GM12878 (cell line): ENCODE measurements around the gene E2F7. TPM values are rescaled to one million over a fixed set of nuclear protein-coding genes. Genes with fewer than 3 reads are reported as not detected.

ENCODE experiments used
- ATAC-seq: fragments of 200-7000 bp; cut with Tn5 transposase; 3 replicates; pipeline ENCODE4 v1.9.1; 2020; ENCODE audit warnings: mild to moderate bottlenecking, moderate library complexity
- BruUV-seq: library from RNA; stranded (reverse); fragments of 400-500 nt; replicated peaks from 2 replicates; lab custom pipeline; 2021; lab: Mats Ljungman, UMichigan
- CTCF ChIA-PET: fragments of 300-600 bp; sonication (Branson Sonifier 250); formaldehyde crosslinking; extraction: SDS; loops from one replicate; lab custom pipeline; 2021; ENCODE audit warnings: inconsistent platforms; lab: Yijun Ruan, JAX
- POLR2A ChIA-PET: fragments of 350-600 bp; formaldehyde crosslinking; extraction: SDS; loops from one replicate; lab custom pipeline; 2021; ENCODE audit warnings: inconsistent platforms; lab: Charles Lee
- RAD21 ChIA-PET: fragments of 300-600 bp; sonication (Branson Sonifier 250); formaldehyde crosslinking; loops from one replicate; lab custom pipeline; 2023; ENCODE audit warnings: antibody characterized with exemption; ENCODE audit not compliant: unreplicated experiment; lab: Charles Lee
- SMC1A ChIA-PET: fragments of 300-600 bp; sonication (Branson Sonifier 250); formaldehyde crosslinking; loops from one replicate; lab custom pipeline; 2023; ENCODE audit not compliant: unreplicated experiment, uncharacterized antibody; lab: Charles Lee
- DNase-seq: peaks from one replicate; pipeline ENCODE4 v3.0.0-alpha.2; 2011; ENCODE audit warnings: low read depth, low spot score
- FAIRE-seq: peaks from 3 replicates; lab custom pipeline; 2011; peaks lifted over from hg19 to GRCh38; lab: Jason Lieb, UNC
- H2AFZ ChIP-seq: 2 replicates; pipeline ENCODE4 v1.6.0; 2011; ENCODE audit warnings: low read depth, low read length, control low read depth; ENCODE audit not compliant: control insufficient read depth
- H3K27ac ChIP-seq: 2 replicates; pipeline ENCODE4 v1.5.1; 2011; ENCODE audit warnings: control low read depth; ENCODE audit not compliant: control insufficient read depth, insufficient read depth
- H3K27me3 ChIP-seq, 2 experiments: replicated peaks in 1 of 2; 2 replicates each; pipeline versions ENCODE4 v1.6.0 to v1.6.1; 2011; ENCODE audit warnings: low read length in 1 of 2; ENCODE audit not compliant: control insufficient read depth in 2 of 2, insufficient read depth in 2 of 2
- H3K36me3 ChIP-seq, 2 experiments: 2 replicates each; pipeline ENCODE4 v1.5.1; 2011; ENCODE audit warnings: low read length in 1 of 2; ENCODE audit not compliant: control insufficient read depth in 2 of 2, insufficient read depth in 2 of 2
- H3K4me1 ChIP-seq: 2 replicates; pipeline ENCODE4 v1.6.1; 2011; ENCODE audit warnings: mild to moderate bottlenecking, low read length, moderate library complexity, mixed read lengths; ENCODE audit not compliant: control insufficient read depth, insufficient read depth
- H3K4me2 ChIP-seq: 2 replicates; pipeline ENCODE4 v1.6.0; 2011; ENCODE audit warnings: control low read depth; ENCODE audit not compliant: control insufficient read depth, insufficient read depth
- H3K4me3 ChIP-seq: fragments of 200-600 bp; sonication (generic); 2 replicates; pipeline ENCODE4 v1.5.1; 2016
- H3K79me2 ChIP-seq: 2 replicates; pipeline ENCODE4 v1.6.0; 2011; ENCODE audit warnings: low read length; ENCODE audit not compliant: control insufficient read depth, insufficient read depth
- H3K9ac ChIP-seq: 2 replicates; pipeline ENCODE4 v1.8.0; 2011; ENCODE audit warnings: low read length, control low read depth, mixed read lengths; ENCODE audit not compliant: control insufficient read depth, insufficient read depth
- H3K9me3 ChIP-seq: replicated peaks from 3 replicates; pipeline ENCODE4 v1.5.1; 2011; ENCODE audit warnings: mild to moderate bottlenecking, low read length; ENCODE audit not compliant: control insufficient read depth, insufficient read depth
- H4K20me1 ChIP-seq: 2 replicates; pipeline ENCODE4 v1.6.0; 2011; ENCODE audit not compliant: control insufficient read depth, insufficient read depth
- BCL11A ChIP-seq: IDR thresholded peaks from 2 replicates; pipeline ENCODE4 v1.6.1; 2011; ENCODE audit warnings: low read depth, low read length
- BMI1 ChIP-seq: fragments of 450-650 bp; IDR thresholded peaks from 2 replicates; pipeline ENCODE4 v1.6.1; 2016; ENCODE audit warnings: mild to moderate bottlenecking, moderate library complexity, borderline replicate concordance
- E4F1 ChIP-seq: fragments of 450-650 bp; IDR thresholded peaks from 2 replicates; pipeline ENCODE4 v1.6.1; 2018; ENCODE audit warnings: borderline replicate concordance, mild to moderate bottlenecking; ENCODE audit not compliant: partially characterized antibody
- EGR1 ChIP-seq, 2 experiments: IDR thresholded peaks; 1 replicate in 1 of 2; 2 replicates in 1 of 2; pipeline ENCODE4 v1.6.1; 2011 to 2012; ENCODE audit warnings: low read depth in 2 of 2, low read length in 2 of 2, borderline replicate concordance in 1 of 2, mild to moderate bottlenecking in 1 of 2, moderate library complexity in 1 of 2
- ELK1 ChIP-seq: IDR thresholded peaks from 2 replicates; pipeline ENCODE4 v1.6.1; 2012; ENCODE audit warnings: low read depth, low read length, improper control_type of control experiment
- ESRRA ChIP-seq: IDR thresholded peaks from 2 replicates; pipeline ENCODE4 v1.6.1; 2012; ENCODE audit warnings: mild to moderate bottlenecking, low read length, improper control_type of control experiment
- HCFC1 ChIP-seq: fragments of 150-350 bp; IDR thresholded peaks from 2 replicates; pipeline ENCODE4 v1.6.1; 2014; ENCODE audit warnings: low read length
- MLLT1 ChIP-seq: fragments of 450-650 bp; IDR thresholded peaks from 2 replicates; pipeline ENCODE4 v1.6.1; 2016; ENCODE audit warnings: mild to moderate bottlenecking
- MYB ChIP-seq: fragments of 150-350 bp; IDR thresholded peaks from 2 replicates; pipeline ENCODE4 v1.6.1; 2014; ENCODE audit warnings: mild to moderate bottlenecking, low read depth, low read length, borderline replicate concordance
- MYC ChIP-seq: IDR thresholded peaks from 2 replicates; pipeline ENCODE4 v1.6.1; 2011; ENCODE audit warnings: mild to moderate bottlenecking, low read length, moderate library complexity, inconsistent platforms; ENCODE audit not compliant: insufficient read depth, insufficient replicate concordance, insufficient read length, severe bottlenecking
- PBX3 ChIP-seq: IDR thresholded peaks from 2 replicates; pipeline ENCODE4 v1.6.1; 2011; ENCODE audit warnings: mild to moderate bottlenecking, low read depth, low read length, moderate library complexity; ENCODE audit not compliant: insufficient replicate concordance
- SIN3A ChIP-seq: IDR thresholded peaks from 2 replicates; pipeline ENCODE4 v1.6.1; 2012; ENCODE audit warnings: low read depth, low read length, improper control_type of control experiment
- YBX1 ChIP-seq: fragments of 450-650 bp; IDR thresholded peaks from 2 replicates; pipeline ENCODE4 v1.6.1; 2016; ENCODE audit warnings: antibody characterized with exemption
- WGBS: methylation state at CpG from one replicate; pipeline ENCODE4 v1.1.6; 2016; ENCODE audit warnings: low lambda C conversion rate; ENCODE audit not compliant: insufficient replicate concordance, insufficient coverage; ENCODE audit errors: missing lambda C conversion rate; 5-methylcytosine and 5-hydroxymethylcytosine counted together
- in situ Hi-C: fragments of 300-500 bp; cut with MboI; formaldehyde crosslinking; loops from 9 replicates; pipeline ENCODE4 v1.14.3; 2018; ENCODE audit warnings: mixed read lengths
- intact Hi-C: fragments of 100-400 bp; cut with micrococcal nuclease; formaldehyde crosslinking; loops from one replicate; pipeline ENCODE4 v1.14.2; 2022; ENCODE audit not compliant: unreplicated experiment
- polyA plus RNA-seq, 11 experiments: library from polyadenylated mRNA; depleted of rRNA in 4 of 11; unstranded in 6 of 11; stranded (reverse) in 5 of 11; fragments of >200 nt; fragmentation: Nextera tagmentation in 4 of 11; fragmentation: Illumina TruSeq in 1 of 11; extraction: Ambion mirVana in 4 of 11; extraction: Trizol in 1 of 11; gene quantifications; 1 replicate in 1 of 11; 2 replicates in 10 of 11; pipeline versions ENCODE4 v1.2.1 to v1.2.3, GENCODE V29; 2011 to 2016; ENCODE audit warnings: inconsistent platforms in 2 of 11, missing spikeins in 2 of 11, low read depth in 1 of 11
- total RNA-seq, 4 experiments: library from RNA; depleted of rRNA in 3 of 4; stranded (reverse); fragments of >200 nt in 3 of 4; fragmentation: Illumina TruSeq in 1 of 4; extraction: Trizol in 1 of 4; gene quantifications; 2 replicates each; pipeline versions ENCODE4 v1.2.1 to v1.2.3, GENCODE V29; 2013 to 2021

E2F7 gene
- total and polyA plus RNA-seq, 10 of the 15 experiments (the other 5 are each of a cell fraction or from before 2014, with no cell fraction given), result 5.6 to 32.1 (median 19.9) TPM

- TF ChIP-seq ELK1 (no peak), EGR1 (IDR thresholded peaks at IDR 0.05; ENCODE audit: borderline replicate concordance in 1 of 2, low read depth in 2 of 2, low read length in 2 of 2) (no peak), ESRRA (no peak), E4F1 (no peak), PBX3 (no peak), MYC (no peak)
- TF ChIP-seq, all 136 proteins: peak for 0
Observed at GRCh38 chr12:76984566-76984965, 80.8 kb downstream of the E2F7 start (continued).

- Histone ChIP-seq H4K20me1 (no peaks in the 10 kb centered on the region), H3K4me3 (no peak overlapping the region), H3K36me3 (no peaks in the 10 kb centered on the region), H3K27me3 (no peaks in the 10 kb centered on the region), H3K79me2 (no peaks in the 10 kb centered on the region), H3K9me3 (no peaks in the 10 kb centered on the region; the same call in 1 of the 3 replicates), H3K4me1 (no peaks in the 10 kb centered on the region), H3K4me2 (no peak overlapping the region), H2AFZ (no peak overlapping the region), H3K9ac (no peak overlapping the region), H3K27ac (no peak overlapping the region)
- ChIA-PET CTCF (interaction anchor here (0.6 to 2.8 kb wide), 3 partner anchors 19 to 881 kb away, joined by 3 to 8 read pairs (median 3); no protein-coding TSS in a partner anchor), POLR2A (no interaction called here), RAD21 (no interaction called here), SMC1A (interaction anchor here (1.3 kb wide), 1 partner anchor 11 kb away, joined by 3 read pairs; no protein-coding TSS in a partner anchor)
- ATAC-seq, result no peak
- DNase-seq, result no peak
- FAIRE-seq, result no peak
- intact Hi-C loops, result no loop called here
- WGBS, result 18% methylated on average over 2 of the region's 2 CpGs
- in situ Hi-C loops, result no loop called here
- no TSS peak for BruUV-seq
- no peak for TF ChIP-seq BCL11A
- no peak for TF ChIP-seq MYB
- no peak for TF ChIP-seq BMI1
- no peak for TF ChIP-seq MLLT1
- no peak for TF ChIP-seq HCFC1
- TF ChIP-seq SIN3A, result no peak
- TF ChIP-seq EGR1 (IDR thresholded peaks at IDR 0.05; ENCODE audit: borderline replicate concordance in 1 of 2, low read depth in 2 of 2, low read length in 2 of 2), result no peak
- TF ChIP-seq YBX1, result no peak
Observed at GRCh38 chr12:76983420-76983819, 81.9 kb downstream of the E2F7 start.
